Measurements from ENCODE around the gene PRDX5.

DNA sequence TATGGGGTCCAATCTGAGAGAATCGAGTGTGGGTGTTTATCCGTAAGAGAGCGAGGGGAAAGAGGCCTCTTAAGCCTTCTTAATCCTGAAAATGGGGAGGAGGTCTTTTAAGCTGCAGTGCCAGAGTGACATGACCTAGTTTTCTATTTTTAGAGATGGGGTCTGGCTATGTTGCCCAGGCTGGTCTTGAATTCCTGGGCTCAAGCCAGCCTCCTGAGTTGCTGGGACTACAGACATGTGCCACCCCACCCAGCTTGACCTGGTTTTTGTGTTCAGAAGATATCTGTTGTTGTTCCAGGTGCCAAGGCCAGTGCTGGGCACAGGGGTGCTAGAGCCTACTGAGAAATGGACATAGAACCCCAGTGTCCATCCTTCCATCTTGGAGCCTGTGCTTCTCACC is 34.8 kb upstream of the PRDX5 start:
- TF ChIP-seq, protein P1, sequence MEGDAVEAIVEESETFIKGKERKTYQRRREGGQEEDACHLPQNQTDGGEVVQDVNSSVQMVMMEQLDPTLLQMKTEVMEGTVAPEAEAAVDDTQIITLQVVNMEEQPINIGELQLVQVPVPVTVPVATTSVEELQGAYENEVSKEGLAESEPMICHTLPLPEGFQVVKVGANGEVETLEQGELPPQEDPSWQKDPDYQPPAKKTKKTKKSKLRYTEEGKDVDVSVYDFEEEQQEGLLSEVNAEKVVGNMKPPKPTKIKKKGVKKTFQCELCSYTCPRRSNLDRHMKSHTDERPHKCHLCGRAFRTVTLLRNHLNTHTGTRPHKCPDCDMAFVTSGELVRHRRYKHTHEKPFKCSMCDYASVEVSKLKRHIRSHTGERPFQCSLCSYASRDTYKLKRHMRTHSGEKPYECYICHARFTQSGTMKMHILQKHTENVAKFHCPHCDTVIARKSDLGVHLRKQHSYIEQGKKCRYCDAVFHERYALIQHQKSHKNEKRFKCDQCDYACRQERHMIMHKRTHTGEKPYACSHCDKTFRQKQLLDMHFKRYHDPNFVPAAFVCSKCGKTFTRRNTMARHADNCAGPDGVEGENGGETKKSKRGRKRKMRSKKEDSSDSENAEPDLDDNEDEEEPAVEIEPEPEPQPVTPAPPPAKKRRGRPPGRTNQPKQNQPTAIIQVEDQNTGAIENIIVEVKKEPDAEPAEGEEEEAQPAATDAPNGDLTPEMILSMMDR (conservative IDR thresholded peaks at IDR 0.05; ENCODE audit: low read depth in 2 of 2): no peak
- no peak for TF ChIP-seq EZH2 (IDR thresholded peaks at IDR 0.05; ENCODE audit: low read depth, unreplicated experiment)
- TF ChIP-seq POLR2AphosphoS5 (IDR thresholded peaks at IDR 0.05; ENCODE audit: low read depth): no peak
- TF ChIP-seq EZH2phosphoT487 (IDR thresholded peaks at IDR 0.05; ENCODE audit: unreplicated experiment): no peak
- TF ChIP-seq, protein P2, sequence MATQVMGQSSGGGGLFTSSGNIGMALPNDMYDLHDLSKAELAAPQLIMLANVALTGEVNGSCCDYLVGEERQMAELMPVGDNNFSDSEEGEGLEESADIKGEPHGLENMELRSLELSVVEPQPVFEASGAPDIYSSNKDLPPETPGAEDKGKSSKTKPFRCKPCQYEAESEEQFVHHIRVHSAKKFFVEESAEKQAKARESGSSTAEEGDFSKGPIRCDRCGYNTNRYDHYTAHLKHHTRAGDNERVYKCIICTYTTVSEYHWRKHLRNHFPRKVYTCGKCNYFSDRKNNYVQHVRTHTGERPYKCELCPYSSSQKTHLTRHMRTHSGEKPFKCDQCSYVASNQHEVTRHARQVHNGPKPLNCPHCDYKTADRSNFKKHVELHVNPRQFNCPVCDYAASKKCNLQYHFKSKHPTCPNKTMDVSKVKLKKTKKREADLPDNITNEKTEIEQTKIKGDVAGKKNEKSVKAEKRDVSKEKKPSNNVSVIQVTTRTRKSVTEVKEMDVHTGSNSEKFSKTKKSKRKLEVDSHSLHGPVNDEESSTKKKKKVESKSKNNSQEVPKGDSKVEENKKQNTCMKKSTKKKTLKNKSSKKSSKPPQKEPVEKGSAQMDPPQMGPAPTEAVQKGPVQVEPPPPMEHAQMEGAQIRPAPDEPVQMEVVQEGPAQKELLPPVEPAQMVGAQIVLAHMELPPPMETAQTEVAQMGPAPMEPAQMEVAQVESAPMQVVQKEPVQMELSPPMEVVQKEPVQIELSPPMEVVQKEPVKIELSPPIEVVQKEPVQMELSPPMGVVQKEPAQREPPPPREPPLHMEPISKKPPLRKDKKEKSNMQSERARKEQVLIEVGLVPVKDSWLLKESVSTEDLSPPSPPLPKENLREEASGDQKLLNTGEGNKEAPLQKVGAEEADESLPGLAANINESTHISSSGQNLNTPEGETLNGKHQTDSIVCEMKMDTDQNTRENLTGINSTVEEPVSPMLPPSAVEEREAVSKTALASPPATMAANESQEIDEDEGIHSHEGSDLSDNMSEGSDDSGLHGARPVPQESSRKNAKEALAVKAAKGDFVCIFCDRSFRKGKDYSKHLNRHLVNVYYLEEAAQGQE (IDR thresholded peaks at IDR 0.05; ENCODE audit: unreplicated experiment): no peak
- TF ChIP-seq, protein P3, sequence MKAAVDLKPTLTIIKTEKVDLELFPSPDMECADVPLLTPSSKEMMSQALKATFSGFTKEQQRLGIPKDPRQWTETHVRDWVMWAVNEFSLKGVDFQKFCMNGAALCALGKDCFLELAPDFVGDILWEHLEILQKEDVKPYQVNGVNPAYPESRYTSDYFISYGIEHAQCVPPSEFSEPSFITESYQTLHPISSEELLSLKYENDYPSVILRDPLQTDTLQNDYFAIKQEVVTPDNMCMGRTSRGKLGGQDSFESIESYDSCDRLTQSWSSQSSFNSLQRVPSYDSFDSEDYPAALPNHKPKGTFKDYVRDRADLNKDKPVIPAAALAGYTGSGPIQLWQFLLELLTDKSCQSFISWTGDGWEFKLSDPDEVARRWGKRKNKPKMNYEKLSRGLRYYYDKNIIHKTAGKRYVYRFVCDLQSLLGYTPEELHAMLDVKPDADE (IDR thresholded peaks at IDR 0.05): no peak
- TF ChIP-seq STAT1 (IDR thresholded peaks at IDR 0.05; ENCODE audit: unreplicated experiment): no peak
